Neural progenitor cell (in vitro differentiated cells): ENCODE results near the gene OR4D1. TPM values are rescaled to one million over a fixed set of nuclear protein-coding genes. Genes with fewer than 3 reads are reported as not detected.

Experiments used
- DNase-seq: peaks from one replicate; pipeline ENCODE4 v3.0.0-alpha.2; 2016; ENCODE audit warnings: low spot score
- H2AFZ ChIP-seq: fragments of 200-600 bp; sonication (generic); replicated peaks from 2 replicates; pipeline ENCODE4 v1.6.1; 2016; ENCODE audit warnings: antibody characterized with exemption
- H3F3A ChIP-seq: fragments of 200-600 bp; sonication (generic); 2 replicates; pipeline ENCODE4 v1.6.1; 2016; ENCODE audit warnings: antibody characterized with exemption, low read depth
- H3K27ac ChIP-seq: fragments of 200-600 bp; sonication (generic); 2 replicates; pipeline ENCODE4 v1.5.1; 2016; ENCODE audit warnings: mild to moderate bottlenecking
- H3K27me3 ChIP-seq: fragments of 200-600 bp; sonication (generic); 2 replicates; pipeline ENCODE4 v1.6.1; 2016; ENCODE audit warnings: mild to moderate bottlenecking, moderate library complexity
- H3K36me3 ChIP-seq: fragments of 200-600 bp; sonication (generic); 2 replicates; pipeline ENCODE4 v1.5.1; 2016
- H3K4me1 ChIP-seq: fragments of 200-600 bp; sonication (generic); 2 replicates; pipeline ENCODE4 v1.6.1; 2016; ENCODE audit warnings: mixed run types
- H3K4me2 ChIP-seq: fragments of 200-600 bp; sonication (generic); 2 replicates; pipeline ENCODE4 v1.6.1; 2016
- H3K4me3 ChIP-seq: fragments of 200-600 bp; sonication (generic); 2 replicates; pipeline ENCODE4 v1.5.1; 2016
- H3K79me2 ChIP-seq: fragments of 200-600 bp; sonication (generic); 2 replicates; pipeline ENCODE4 v1.6.1; 2016; ENCODE audit warnings: low read depth
- H3K9ac ChIP-seq: fragments of 200-600 bp; sonication (generic); 2 replicates; pipeline ENCODE4 v1.6.1; 2016
- H3K9me3 ChIP-seq: fragments of 200-600 bp; sonication (generic); 2 replicates; pipeline ENCODE4 v1.5.1; 2016; ENCODE audit warnings: low read depth
- H4K20me1 ChIP-seq: fragments of 200-600 bp; sonication (generic); 2 replicates; pipeline ENCODE4 v1.6.1; 2016; ENCODE audit warnings: low read depth
- H3K27ac Mint-ChIP-seq: 3 replicates; pipeline ENCODE4 v1.8.0; 2021; ENCODE audit warnings: mixed read lengths
- H3K27me3 Mint-ChIP-seq: 2 replicates; pipeline ENCODE4 v1.8.0; 2022; ENCODE audit warnings: low read depth, mild to moderate bottlenecking, inconsistent platforms, moderate library complexity, mixed read lengths; ENCODE audit not compliant: insufficient read depth
- H3K36me3 Mint-ChIP-seq: 3 replicates; pipeline ENCODE4 v1.8.0; 2021; ENCODE audit warnings: mixed read lengths
- H3K4me1 Mint-ChIP-seq: 3 replicates; pipeline ENCODE4 v1.8.0; 2021; ENCODE audit warnings: mixed read lengths
- H3K4me3 Mint-ChIP-seq: 3 replicates; pipeline ENCODE4 v1.8.0; 2021; ENCODE audit warnings: mild to moderate bottlenecking, moderate library complexity, mixed read lengths
- H3K9me3 Mint-ChIP-seq: 3 replicates; pipeline ENCODE4 v1.8.0; 2020; ENCODE audit warnings: mixed read lengths
- CTCF ChIP-seq: fragments of 200-600 bp; sonication (generic); IDR thresholded peaks from 2 replicates; pipeline ENCODE4 v1.5.1; 2017; ENCODE audit warnings: antibody characterized with exemption, mild to moderate bottlenecking
- EZH2 ChIP-seq: fragments of 200-600 bp; sonication (generic); IDR thresholded peaks from 2 replicates; pipeline ENCODE4 v1.6.1; 2017; ENCODE audit warnings: antibody characterized with exemption, mild to moderate bottlenecking, moderate library complexity
- EZH2phosphoT487 ChIP-seq: fragments of 200-600 bp; sonication (generic); IDR thresholded peaks from 2 replicates; pipeline ENCODE4 v1.6.1; 2017; ENCODE audit warnings: antibody characterized with exemption
- total RNA-seq: library from RNA; depleted of rRNA; stranded (reverse); fragments of >200 nt; gene quantifications from 2 replicates; pipeline ENCODE4 v1.2.3, GENCODE V29; 2015; ENCODE audit warnings: low replicate concordance

The OR4D1 gene
- total RNA-seq, 1 donor from 2014 or later: 0.13 TPM

GRCh38 chr17:58144801-58145200 lies 3.4 kb upstream of the OR4D1 start:
- Mint-ChIP-seq H3K36me3 (no peaks in the 10 kb centered on the region), H3K27ac (no peak overlapping the region), H3K4me3 (no peak overlapping the region), H3K9me3 (peaks cover 22% of the 10 kb centered on the region), H3K27me3 (peaks cover 6% of the 10 kb centered on the region), H3K4me1 (no peaks in the 10 kb centered on the region)
- no peak overlapping the region for H3K9ac ChIP-seq
- H3K4me1 ChIP-seq: no peaks in the 10 kb centered on the region
- no peak overlapping the region for H3K27ac ChIP-seq
- H3F3A ChIP-seq: no peaks in the 10 kb centered on the region
- no peak overlapping the region for H3K4me2 ChIP-seq
- peaks cover 5% of the 10 kb centered on the region for H3K9me3 ChIP-seq
- H3K79me2 ChIP-seq: no peaks in the 10 kb centered on the region
- no peaks in the 10 kb centered on the region for H4K20me1 ChIP-seq
- no peaks in the 10 kb centered on the region for H3K36me3 ChIP-seq
- no peak for TF ChIP-seq EZH2
- no peak for TF ChIP-seq CTCF
- no peak for TF ChIP-seq EZH2phosphoT487
- no peak for DNase-seq
- no peak overlapping the region for H3K4me3 ChIP-seq
- peaks cover 41% of the 10 kb centered on the region for H3K27me3 ChIP-seq
- H2AFZ ChIP-seq: no peak overlapping the region

- no peak overlapping the region for H2AFZ ChIP-seq
- no peaks in the 10 kb centered on the region for H3K79me2 ChIP-seq
- H3K27me3 ChIP-seq: peaks cover 79% of the 10 kb centered on the region
- H3K4me3 ChIP-seq: no peak overlapping the region
- no peaks in the 10 kb centered on the region for H3F3A ChIP-seq
- Mint-ChIP-seq H3K27me3 (peaks cover 15% of the 10 kb centered on the region), H3K27ac (no peak overlapping the region), H3K4me1 (no peaks in the 10 kb centered on the region), H3K36me3 (no peaks in the 10 kb centered on the region), H3K9me3 (peaks cover 18% of the 10 kb centered on the region), H3K4me3 (no peak overlapping the region)
- H3K9me3 ChIP-seq: peaks cover 5% of the 10 kb centered on the region
- no peaks in the 10 kb centered on the region for H3K36me3 ChIP-seq
- no peaks in the 10 kb centered on the region for H4K20me1 ChIP-seq
- H3K4me1 ChIP-seq: no peaks in the 10 kb centered on the region
- H3K4me2 ChIP-seq: no peak overlapping the region
- no peak overlapping the region for H3K27ac ChIP-seq
- no peak for TF ChIP-seq EZH2phosphoT487
- no peak for TF ChIP-seq EZH2
- no peak for TF ChIP-seq CTCF
- no peak for DNase-seq
- H3K9ac ChIP-seq: no peak overlapping the region
Observed at GRCh38 chr17:58148609-58149008, 425 bp downstream of the OR4D1 start.

- no peaks in the 10 kb centered on the region for H4K20me1 ChIP-seq
- H3K27me3 ChIP-seq: peaks cover 97% of the 10 kb centered on the region
- Mint-ChIP-seq H3K27me3 (peaks cover 20% of the 10 kb centered on the region), H3K27ac (no peak overlapping the region), H3K4me1 (no peaks in the 10 kb centered on the region), H3K9me3 (peaks cover 3% of the 10 kb centered on the region), H3K36me3 (no peaks in the 10 kb centered on the region), H3K4me3 (no peak overlapping the region)
- H3K9me3 ChIP-seq: peaks cover 5% of the 10 kb centered on the region
- H3K9ac ChIP-seq: no peak overlapping the region
- DNase-seq: no peak
- H3K4me1 ChIP-seq: no peaks in the 10 kb centered on the region
- no peaks in the 10 kb centered on the region for H3K79me2 ChIP-seq
- no peak overlapping the region for H2AFZ ChIP-seq
- TF ChIP-seq EZH2phosphoT487: no peak
- no peak for TF ChIP-seq EZH2
- TF ChIP-seq CTCF: no peak
- H3K27ac ChIP-seq: no peak overlapping the region
- no peak overlapping the region for H3K4me3 ChIP-seq
- no peaks in the 10 kb centered on the region for H3F3A ChIP-seq
- H3K36me3 ChIP-seq: no peaks in the 10 kb centered on the region
- no peak overlapping the region for H3K4me2 ChIP-seq
Observed at GRCh38 chr17:58150394-58150793, 2.2 kb downstream of the OR4D1 start.
